ENCODE data around the gene SLC38A3.

DNA sequence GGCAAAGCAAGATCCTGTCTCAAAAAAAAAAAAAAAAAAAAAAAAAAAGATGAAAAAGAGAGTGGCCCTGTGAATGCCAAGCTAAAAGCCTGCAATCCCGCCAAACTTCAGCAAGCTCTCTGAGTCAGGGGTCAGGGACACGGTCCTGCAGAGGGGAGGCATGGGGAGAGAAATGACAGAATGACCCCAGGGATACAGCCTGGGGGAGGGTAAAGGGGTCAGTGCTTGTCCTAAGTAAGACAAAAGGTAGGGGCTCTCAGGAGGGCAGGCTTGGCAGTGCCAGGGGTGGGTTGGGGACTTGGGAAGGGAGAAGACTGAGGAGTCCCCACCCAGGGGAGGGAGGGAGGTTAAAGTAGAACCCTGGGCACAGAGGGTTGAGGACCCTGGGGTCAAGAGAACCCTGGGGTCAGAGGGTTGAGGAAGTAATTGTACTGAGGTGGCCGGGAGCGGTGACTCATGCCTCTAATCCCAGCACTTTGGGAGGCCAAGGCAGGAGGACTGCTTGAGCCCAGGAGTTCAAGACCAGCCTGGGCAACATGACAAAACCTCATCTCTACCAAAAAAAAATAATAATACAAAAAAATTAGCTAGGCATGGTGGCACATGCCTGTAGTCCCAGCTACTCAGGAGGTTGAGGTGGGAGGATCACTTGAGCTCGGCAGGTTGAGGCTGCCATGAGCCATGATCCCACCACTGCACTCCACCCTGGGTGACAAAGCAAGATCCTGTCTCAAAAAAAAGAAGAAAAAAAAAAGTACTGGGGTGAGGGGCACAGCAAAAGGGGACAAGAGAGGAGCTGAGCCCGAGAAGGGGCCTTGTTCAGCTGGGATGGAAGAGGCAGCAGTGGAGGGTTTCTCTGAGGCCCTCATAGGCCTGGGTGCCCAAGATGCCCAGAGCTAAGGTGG lies 58.7 kb downstream of the SLC38A3 start:
- no peak for TF ChIP-seq YY1 (IDR thresholded peaks at IDR 0.05; ENCODE audit: low read depth, low read length)
- TF ChIP-seq GABPA (IDR thresholded peaks at IDR 0.05; ENCODE audit: borderline replicate concordance, insufficient read depth, low read length) = no peak
- TF ChIP-seq PHF8 (conservative IDR thresholded peaks at IDR 0.05; ENCODE audit: low read depth, low read length) = no peak
- TF ChIP-seq SIRT6 (IDR thresholded peaks at IDR 0.05; ENCODE audit: low read length) = no peak
- TF ChIP-seq ZNF274 (IDR thresholded peaks at IDR 0.05; ENCODE audit: borderline replicate concordance, extremely low read depth, low read length) = no peak
- TF ChIP-seq, protein P1, sequence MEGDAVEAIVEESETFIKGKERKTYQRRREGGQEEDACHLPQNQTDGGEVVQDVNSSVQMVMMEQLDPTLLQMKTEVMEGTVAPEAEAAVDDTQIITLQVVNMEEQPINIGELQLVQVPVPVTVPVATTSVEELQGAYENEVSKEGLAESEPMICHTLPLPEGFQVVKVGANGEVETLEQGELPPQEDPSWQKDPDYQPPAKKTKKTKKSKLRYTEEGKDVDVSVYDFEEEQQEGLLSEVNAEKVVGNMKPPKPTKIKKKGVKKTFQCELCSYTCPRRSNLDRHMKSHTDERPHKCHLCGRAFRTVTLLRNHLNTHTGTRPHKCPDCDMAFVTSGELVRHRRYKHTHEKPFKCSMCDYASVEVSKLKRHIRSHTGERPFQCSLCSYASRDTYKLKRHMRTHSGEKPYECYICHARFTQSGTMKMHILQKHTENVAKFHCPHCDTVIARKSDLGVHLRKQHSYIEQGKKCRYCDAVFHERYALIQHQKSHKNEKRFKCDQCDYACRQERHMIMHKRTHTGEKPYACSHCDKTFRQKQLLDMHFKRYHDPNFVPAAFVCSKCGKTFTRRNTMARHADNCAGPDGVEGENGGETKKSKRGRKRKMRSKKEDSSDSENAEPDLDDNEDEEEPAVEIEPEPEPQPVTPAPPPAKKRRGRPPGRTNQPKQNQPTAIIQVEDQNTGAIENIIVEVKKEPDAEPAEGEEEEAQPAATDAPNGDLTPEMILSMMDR (IDR thresholded peaks at IDR 0.05; ENCODE audit: control extremely low read depth in 1 of 3, insufficient read depth in 1 of 3, low read depth in 1 of 3, low read length in 3 of 3) = no peak
- no peak for TF ChIP-seq EZH2 (IDR thresholded peaks at IDR 0.05; ENCODE audit: low read depth, low read length, severe bottlenecking)

Measured in H1 (cell line).